ENCODE results near the gene GBE1. TPM values are rescaled to one million over a fixed set of nuclear protein-coding genes. Genes with fewer than 3 reads are reported as not detected.
A peak's percentile ranks its signal among the peaks of the same experiment; 100 is the strongest.

Gene GBE1
- polyA plus RNA-seq, 1 of the 3 experiments (the other 2 are of a cell fraction): 14.2 TPM

DNA sequence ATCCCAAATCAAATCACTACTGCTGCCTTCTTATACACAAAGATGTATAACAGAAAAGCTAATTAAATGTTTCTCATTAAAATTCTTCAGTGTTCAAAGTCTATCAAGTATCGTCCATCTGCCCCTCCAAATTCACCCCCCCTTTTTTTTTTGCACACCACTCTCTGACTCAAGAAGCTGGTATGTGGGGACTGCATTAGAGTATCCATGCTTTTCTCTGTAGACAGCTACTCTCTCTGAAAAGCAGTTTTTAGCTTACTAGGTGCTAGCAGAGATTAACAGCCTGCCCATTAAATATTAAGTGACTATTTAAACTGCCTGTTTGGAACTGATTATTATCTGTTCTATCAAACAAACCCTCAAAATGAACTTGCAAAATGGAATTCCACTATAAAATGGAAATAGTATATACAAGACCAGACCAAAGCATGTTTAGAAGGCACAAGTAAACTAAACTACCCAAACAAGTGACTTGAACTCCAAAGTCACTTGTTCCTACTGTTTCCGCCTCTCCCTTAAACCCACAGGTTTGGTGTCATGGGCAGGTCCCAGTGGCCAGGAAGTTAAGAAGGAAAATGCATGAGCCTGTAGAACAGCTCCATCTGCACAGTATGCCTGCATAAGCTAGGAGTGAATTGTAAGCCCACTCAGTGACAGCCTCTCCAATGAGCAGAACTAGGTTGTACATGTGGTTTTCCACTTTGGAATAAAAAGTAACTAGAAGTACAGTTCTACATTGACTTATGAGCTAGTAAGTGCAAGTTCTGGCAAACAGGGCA is 32.5 kb downstream of the GBE1 start (continued):
- no peak for TF ChIP-seq RCOR1 (IDR thresholded peaks at IDR 0.05; ENCODE audit: low read length)
- TF ChIP-seq RAD21 (IDR thresholded peaks at IDR 0.05; ENCODE audit: low read length): no peak
- no peak for TF ChIP-seq RXRA (IDR thresholded peaks at IDR 0.05; ENCODE audit: borderline replicate concordance, low read depth)
- TF ChIP-seq, protein P1, sequence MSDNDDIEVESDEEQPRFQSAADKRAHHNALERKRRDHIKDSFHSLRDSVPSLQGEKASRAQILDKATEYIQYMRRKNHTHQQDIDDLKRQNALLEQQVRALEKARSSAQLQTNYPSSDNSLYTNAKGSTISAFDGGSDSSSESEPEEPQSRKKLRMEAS (IDR thresholded peaks at IDR 0.05; ENCODE audit: low read depth): peak; percentile 40; the same call in 1 of the 2 replicates
- no peak for TF ChIP-seq CTCF (IDR thresholded peaks at IDR 0.05)

DNA sequence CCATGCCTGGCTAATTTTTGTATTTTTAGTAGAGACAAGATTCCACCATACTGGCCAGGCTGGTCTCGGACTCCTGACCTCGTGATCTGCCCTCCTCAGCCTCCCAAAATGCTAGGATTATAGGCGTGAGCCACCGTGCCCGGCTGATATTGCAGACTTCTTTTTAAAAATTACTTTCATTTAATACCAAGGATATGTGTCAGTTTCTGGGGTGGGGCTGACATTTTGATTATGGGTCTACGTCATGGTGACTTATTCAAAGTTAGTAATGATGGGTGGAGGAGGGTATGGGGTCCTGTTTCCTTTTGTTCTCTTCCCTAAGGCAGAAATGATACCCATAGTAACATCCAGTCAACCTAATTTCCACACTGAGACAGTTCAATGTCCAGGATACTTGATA is 34.7 kb downstream of the GBE1 start:
- peaks cover 0 to 24% of the 10 kb centered on the region in 2 experiments; a peak in 2 of 4 replicates for H3K4me1 ChIP-seq (ENCODE audit: control insufficient read depth in 1 of 2, insufficient read depth in 2 of 2, low read depth in 1 of 2, low read length in 1 of 2)
- peaks cover 57% of the 10 kb centered on the region for H3K79me2 ChIP-seq (ENCODE audit: insufficient read depth)

More for the DNA sequence above, 34.7 kb downstream of the GBE1 start:
- Histone ChIP-seq H3K27ac (ENCODE audit: low read depth in 2 of 2, low read length in 1 of 2) (peak overlapping the region in 1 of 2 experiments; percentile 69; a peak in 2 of 4 replicates), H4K20me1 (ENCODE audit: insufficient read depth) (no peaks in the 10 kb centered on the region), H3K4me2 (peak overlapping the region; percentile 39; the same call in 1 of the 2 replicates), H3K27me3 (ENCODE audit: insufficient read depth) (no peaks in the 10 kb centered on the region), H3K9ac (peak overlapping the region; percentile 31; the same call in 1 of the 2 replicates), H3K4me3 (ENCODE audit: low read depth in 2 of 2, low read length in 1 of 2) (no peak overlapping the region), H3K9me3 (no peaks in the 10 kb centered on the region), H3F3A (replicated peaks; ENCODE audit: insufficient read depth) (peaks cover 31% of the 10 kb centered on the region), H2AFZ (ENCODE audit: low read depth) (peak overlapping the region; percentile 47; the same call in 1 of the 2 replicates), H3K9me2 (no peaks in the 10 kb centered on the region), H3K36me3 (replicated peaks in 1 of 2; ENCODE audit: control insufficient read depth in 1 of 2, insufficient read depth in 2 of 2, low read length in 1 of 2) (no peaks in the 10 kb centered on the region)
- no peak for TF ChIP-seq RXRA (IDR thresholded peaks at IDR 0.05; ENCODE audit: borderline replicate concordance, low read depth)
- no peak for TF ChIP-seq FOXM1 (IDR thresholded peaks at IDR 0.05; ENCODE audit: low read depth)
- no peak for TF ChIP-seq TAF1 (IDR thresholded peaks at IDR 0.05; ENCODE audit: borderline replicate concordance, low read depth, low read length)
- no peak for TF ChIP-seq RCOR1 (IDR thresholded peaks at IDR 0.05; ENCODE audit: low read length)
- no peak for TF ChIP-seq CHD2 (IDR thresholded peaks at IDR 0.05; ENCODE audit: low read length, partially characterized antibody)
- TF ChIP-seq EP300 (IDR thresholded peaks at IDR 0.05; ENCODE audit: borderline replicate concordance in 1 of 2, low read depth in 1 of 2, low read length in 1 of 2): no peak
- TF ChIP-seq NRF1 (IDR thresholded peaks at IDR 0.05; ENCODE audit: low read depth, low read length): no peak
- no peak for TF ChIP-seq CTCF (IDR thresholded peaks at IDR 0.05)
- TF ChIP-seq RFX5 (IDR thresholded peaks at IDR 0.05; ENCODE audit: low read length): no peak
- TF ChIP-seq RAD21 (IDR thresholded peaks at IDR 0.05; ENCODE audit: low read length): no peak
- TF ChIP-seq NFIC (IDR thresholded peaks at IDR 0.05; ENCODE audit: borderline replicate concordance): no peak
- TF ChIP-seq, protein P2, sequence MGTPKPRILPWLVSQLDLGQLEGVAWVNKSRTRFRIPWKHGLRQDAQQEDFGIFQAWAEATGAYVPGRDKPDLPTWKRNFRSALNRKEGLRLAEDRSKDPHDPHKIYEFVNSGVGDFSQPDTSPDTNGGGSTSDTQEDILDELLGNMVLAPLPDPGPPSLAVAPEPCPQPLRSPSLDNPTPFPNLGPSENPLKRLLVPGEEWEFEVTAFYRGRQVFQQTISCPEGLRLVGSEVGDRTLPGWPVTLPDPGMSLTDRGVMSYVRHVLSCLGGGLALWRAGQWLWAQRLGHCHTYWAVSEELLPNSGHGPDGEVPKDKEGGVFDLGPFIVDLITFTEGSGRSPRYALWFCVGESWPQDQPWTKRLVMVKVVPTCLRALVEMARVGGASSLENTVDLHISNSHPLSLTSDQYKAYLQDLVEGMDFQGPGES (IDR thresholded peaks at IDR 0.05; ENCODE audit: low read depth, low read length): no peak
- no peak for TF ChIP-seq REST (IDR thresholded peaks at IDR 0.05; ENCODE audit: low read depth, low read length)
- TF ChIP-seq EZH2phosphoT487 (IDR thresholded peaks at IDR 0.05; ENCODE audit: borderline replicate concordance, low read depth): no peak
- no peak for TF ChIP-seq GABPA (IDR thresholded peaks at IDR 0.05; ENCODE audit: low read depth)
- TF ChIP-seq SMC3 (IDR thresholded peaks at IDR 0.05; ENCODE audit: low read depth, low read length): no peak
- no peak for TF ChIP-seq SIN3A (IDR thresholded peaks at IDR 0.05; ENCODE audit: borderline replicate concordance, low read depth, low read length)
- TF ChIP-seq, protein P3, sequence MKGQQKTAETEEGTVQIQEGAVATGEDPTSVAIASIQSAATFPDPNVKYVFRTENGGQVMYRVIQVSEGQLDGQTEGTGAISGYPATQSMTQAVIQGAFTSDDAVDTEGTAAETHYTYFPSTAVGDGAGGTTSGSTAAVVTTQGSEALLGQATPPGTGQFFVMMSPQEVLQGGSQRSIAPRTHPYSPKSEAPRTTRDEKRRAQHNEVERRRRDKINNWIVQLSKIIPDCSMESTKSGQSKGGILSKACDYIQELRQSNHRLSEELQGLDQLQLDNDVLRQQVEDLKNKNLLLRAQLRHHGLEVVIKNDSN (IDR thresholded peaks at IDR 0.05; ENCODE audit: borderline replicate concordance, low read depth): no peak
- POLR2A ChIA-PET: no interaction called here
- CTCF ChIA-PET: interaction anchor here (0.8 kb wide), 1 partner anchor 149 kb away, joined by 3 read pairs; no protein-coding TSS in a partner anchor
- DNase-seq: no peak
- WGBS (ENCODE audit: low lambda C conversion rate): 70% methylated on average over 6 of the region's 6 CpGs
